NCI-H446 treated with DMSO at 0.1 percent for 48 hours (cell line): ENCODE measurements around the gene CRIP2.

ENCODE experiments used
- DNase-seq: peaks from one replicate; lab custom pipeline; 2025; lab: John Stamatoyannopoulos, UW

The CRIP2 gene

DNA sequence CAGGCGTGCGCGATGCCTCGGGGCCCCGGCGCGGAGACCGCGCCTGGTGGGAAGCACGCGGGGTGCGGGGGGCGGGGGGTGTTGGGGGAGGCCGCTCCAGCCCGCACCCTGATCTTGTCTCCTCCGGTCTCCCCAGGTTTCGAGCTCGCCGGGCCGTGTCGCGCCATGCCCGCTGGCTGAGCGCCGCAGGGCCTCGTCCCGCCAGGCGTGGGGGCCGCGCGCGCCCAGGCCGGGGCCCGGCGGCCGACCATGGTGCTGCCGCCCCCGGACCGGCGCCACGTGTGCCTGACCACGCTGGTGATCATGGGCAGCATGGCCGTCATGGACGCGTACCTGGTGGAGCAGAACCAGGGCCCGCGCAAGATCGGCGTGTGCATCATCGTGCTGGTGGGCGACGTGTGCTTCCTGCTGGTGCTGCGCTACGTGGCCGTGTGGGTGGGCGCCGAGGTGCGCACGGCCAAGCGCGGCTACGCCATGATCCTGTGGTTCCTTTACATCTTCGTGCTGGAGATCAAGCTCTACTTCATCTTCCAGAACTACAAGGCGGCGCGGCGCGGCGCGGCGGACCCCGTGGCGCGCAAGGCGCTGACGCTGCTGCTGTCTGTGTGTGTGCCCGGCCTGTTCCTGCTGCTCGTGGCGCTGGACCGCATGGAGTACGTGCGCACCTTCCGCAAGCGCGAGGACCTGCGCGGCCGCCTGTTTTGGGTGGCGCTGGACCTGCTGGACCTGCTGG, 54.1 kb downstream of the CRIP2 start:
- DNase-seq = no peak

DNA sequence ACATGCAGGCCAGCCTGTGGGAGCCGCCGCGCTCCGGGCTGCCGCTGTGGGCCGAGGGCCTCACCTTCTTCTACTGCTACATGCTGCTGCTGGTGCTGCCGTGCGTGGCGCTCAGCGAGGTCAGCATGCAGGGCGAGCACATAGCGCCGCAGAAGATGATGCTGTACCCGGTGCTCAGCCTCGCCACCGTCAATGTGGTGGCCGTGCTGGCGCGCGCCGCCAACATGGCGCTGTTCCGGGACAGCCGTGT, 54.6 kb downstream of the CRIP2 start:
- DNase-seq = no peak
